HUES48 (cell line): ENCODE measurements around the gene PREX1.

Experiments
- H3K27ac ChIP-seq: one replicate; pipeline ENCODE4 v1.7.0; 2013; ENCODE audit warnings: low read depth, low read length, inconsistent platforms
- H3K27me3 ChIP-seq: 2 replicates; pipeline ENCODE4 v1.6.1; 2013; ENCODE audit warnings: mild to moderate bottlenecking, low read length; ENCODE audit not compliant: control insufficient read depth, insufficient read depth
- H3K36me3 ChIP-seq: 2 replicates; pipeline ENCODE4 v1.6.1; 2013; ENCODE audit warnings: low read length; ENCODE audit not compliant: control insufficient read depth, insufficient read depth
- H3K4me1 ChIP-seq: 2 replicates; pipeline ENCODE4 v1.6.1; 2013; ENCODE audit warnings: mild to moderate bottlenecking, low read length; ENCODE audit not compliant: control insufficient read depth, insufficient read depth
- H3K4me3 ChIP-seq: 2 replicates; pipeline ENCODE4 v1.5.1; 2013; ENCODE audit warnings: mild to moderate bottlenecking, low read depth, low read length
- H3K9ac ChIP-seq: 2 replicates; pipeline ENCODE4 v1.6.1; 2013; ENCODE audit warnings: mild to moderate bottlenecking, low read depth, low read length, moderate library complexity
- H3K9me3 ChIP-seq: 2 replicates; pipeline ENCODE4 v1.6.1; 2013; ENCODE audit warnings: low read length; ENCODE audit not compliant: control insufficient read depth, insufficient read depth

Gene PREX1

DNA sequence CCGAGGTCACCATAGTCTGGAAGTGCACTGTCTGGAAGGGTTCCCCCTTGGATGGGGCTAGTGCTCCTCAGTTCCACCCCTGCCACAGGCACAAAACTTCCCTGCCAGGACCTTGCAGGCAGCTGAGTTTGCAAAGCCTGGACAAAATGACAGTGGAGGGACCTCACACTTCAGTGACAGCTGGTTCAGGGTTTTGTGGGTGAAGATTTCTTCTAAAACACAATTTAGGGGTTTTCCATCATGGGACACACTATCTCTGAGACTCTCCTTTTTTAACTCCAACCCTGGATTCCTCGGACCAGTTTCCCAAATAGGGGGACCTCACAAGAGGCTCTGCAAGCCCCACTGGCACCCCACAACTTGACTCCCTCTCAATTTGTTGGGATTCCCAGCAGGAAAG, 33.6 kb upstream of the PREX1 start:
- H3K27me3 ChIP-seq: no peaks in the 10 kb centered on the region
- no peaks in the 10 kb centered on the region for H3K4me1 ChIP-seq
- H3K36me3 ChIP-seq: no peaks in the 10 kb centered on the region
- no peak overlapping the region for H3K27ac ChIP-seq
- H3K9me3 ChIP-seq: no peaks in the 10 kb centered on the region
- H3K4me3 ChIP-seq: no peak overlapping the region
- H3K9ac ChIP-seq: no peak overlapping the region

- Histone ChIP-seq H3K4me3 (no peak overlapping the region), H3K9ac (no peak overlapping the region), H3K27me3 (no peaks in the 10 kb centered on the region), H3K9me3 (no peaks in the 10 kb centered on the region), H3K36me3 (no peaks in the 10 kb centered on the region), H3K4me1 (no peaks in the 10 kb centered on the region), H3K27ac (no peak overlapping the region)
Measured at GRCh38 chr20:48858075-48858790, 30.4 kb upstream of the PREX1 start.

GRCh38 chr20:48856130-48856529, 28.3 kb upstream of the PREX1 start:
- Histone ChIP-seq H3K36me3 (no peaks in the 10 kb centered on the region), H3K9me3 (no peaks in the 10 kb centered on the region), H3K27me3 (no peaks in the 10 kb centered on the region), H3K9ac (no peak overlapping the region), H3K4me1 (no peaks in the 10 kb centered on the region), H3K4me3 (no peak overlapping the region), H3K27ac (no peak overlapping the region)

DNA sequence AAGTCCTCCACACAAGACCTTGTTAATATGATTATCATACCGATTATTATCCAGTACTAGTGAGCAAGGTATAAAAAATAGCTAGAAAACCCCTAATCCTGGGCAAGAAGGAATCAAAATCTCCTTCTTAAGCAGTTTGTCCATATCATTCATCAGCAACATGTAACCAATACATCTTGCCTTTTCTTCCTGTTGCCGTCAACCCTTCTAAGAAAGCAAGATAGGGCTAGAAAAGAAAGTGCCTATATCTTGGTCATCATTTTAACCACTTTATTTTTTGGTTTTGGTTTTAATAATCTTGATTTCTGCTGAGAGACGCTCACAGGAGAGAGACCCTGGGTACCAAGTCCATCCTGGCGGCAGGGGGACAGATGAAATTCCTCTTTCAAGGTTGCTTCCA, 27.2 kb upstream of the PREX1 start:
- Histone ChIP-seq H3K27me3 (no peaks in the 10 kb centered on the region), H3K27ac (no peak overlapping the region), H3K4me1 (no peaks in the 10 kb centered on the region), H3K36me3 (no peaks in the 10 kb centered on the region), H3K4me3 (no peak overlapping the region), H3K9me3 (no peaks in the 10 kb centered on the region), H3K9ac (no peak overlapping the region)

DNA sequence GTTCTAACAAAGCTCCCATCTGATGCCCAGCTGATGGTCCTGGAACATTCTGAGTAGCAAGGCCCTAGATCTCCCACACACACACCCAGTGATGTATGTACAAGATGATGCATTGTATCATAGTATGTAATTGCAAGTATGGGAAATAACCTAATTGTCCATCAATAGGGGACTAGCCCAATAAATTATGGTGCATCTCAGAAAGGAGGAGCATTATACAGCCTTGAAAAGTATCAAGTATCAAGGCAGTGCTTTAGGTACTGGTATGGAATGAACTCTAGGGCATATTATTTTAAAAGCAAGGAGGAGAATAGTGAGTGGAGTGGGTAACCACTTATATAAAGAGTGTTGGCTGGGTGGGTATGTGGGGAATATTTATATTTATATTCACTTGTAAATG, 24.8 kb upstream of the PREX1 start:
- no peak overlapping the region for H3K27ac ChIP-seq
- no peaks in the 10 kb centered on the region for H3K36me3 ChIP-seq
- H3K4me1 ChIP-seq: no peaks in the 10 kb centered on the region
- no peak overlapping the region for H3K9ac ChIP-seq
- H3K27me3 ChIP-seq: no peaks in the 10 kb centered on the region
- no peaks in the 10 kb centered on the region for H3K9me3 ChIP-seq
- H3K4me3 ChIP-seq: no peak overlapping the region

GRCh38 chr20:48851579-48851978, 23.8 kb upstream of the PREX1 start:
- no peaks in the 10 kb centered on the region for H3K27me3 ChIP-seq
- no peak overlapping the region for H3K9ac ChIP-seq
- H3K27ac ChIP-seq: no peak overlapping the region
- H3K4me3 ChIP-seq: no peak overlapping the region
- no peaks in the 10 kb centered on the region for H3K36me3 ChIP-seq
- H3K9me3 ChIP-seq: no peaks in the 10 kb centered on the region
- peaks cover 5% of the 10 kb centered on the region for H3K4me1 ChIP-seq

DNA sequence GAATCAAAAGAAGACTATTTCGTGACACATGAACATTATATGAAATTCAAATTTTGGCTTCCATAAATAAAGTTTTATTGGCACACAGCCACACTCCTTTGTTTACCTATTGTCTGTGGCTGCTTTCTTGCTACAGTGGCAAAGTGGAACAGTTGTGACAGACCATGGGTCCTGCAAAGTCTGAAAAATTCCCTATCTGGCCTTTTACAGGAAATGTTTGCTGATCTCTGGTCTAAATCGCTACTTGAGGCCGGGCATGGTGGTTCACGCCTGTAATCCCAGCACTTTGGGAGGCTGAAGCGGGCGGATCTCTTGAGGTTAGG, 23.1 kb upstream of the PREX1 start:
- no peaks in the 10 kb centered on the region for H3K9me3 ChIP-seq
- no peak overlapping the region for H3K9ac ChIP-seq
- no peak overlapping the region for H3K27ac ChIP-seq
- no peak overlapping the region for H3K4me3 ChIP-seq
- no peaks in the 10 kb centered on the region for H3K27me3 ChIP-seq
- H3K4me1 ChIP-seq: peaks cover 6% of the 10 kb centered on the region
- no peaks in the 10 kb centered on the region for H3K36me3 ChIP-seq

DNA sequence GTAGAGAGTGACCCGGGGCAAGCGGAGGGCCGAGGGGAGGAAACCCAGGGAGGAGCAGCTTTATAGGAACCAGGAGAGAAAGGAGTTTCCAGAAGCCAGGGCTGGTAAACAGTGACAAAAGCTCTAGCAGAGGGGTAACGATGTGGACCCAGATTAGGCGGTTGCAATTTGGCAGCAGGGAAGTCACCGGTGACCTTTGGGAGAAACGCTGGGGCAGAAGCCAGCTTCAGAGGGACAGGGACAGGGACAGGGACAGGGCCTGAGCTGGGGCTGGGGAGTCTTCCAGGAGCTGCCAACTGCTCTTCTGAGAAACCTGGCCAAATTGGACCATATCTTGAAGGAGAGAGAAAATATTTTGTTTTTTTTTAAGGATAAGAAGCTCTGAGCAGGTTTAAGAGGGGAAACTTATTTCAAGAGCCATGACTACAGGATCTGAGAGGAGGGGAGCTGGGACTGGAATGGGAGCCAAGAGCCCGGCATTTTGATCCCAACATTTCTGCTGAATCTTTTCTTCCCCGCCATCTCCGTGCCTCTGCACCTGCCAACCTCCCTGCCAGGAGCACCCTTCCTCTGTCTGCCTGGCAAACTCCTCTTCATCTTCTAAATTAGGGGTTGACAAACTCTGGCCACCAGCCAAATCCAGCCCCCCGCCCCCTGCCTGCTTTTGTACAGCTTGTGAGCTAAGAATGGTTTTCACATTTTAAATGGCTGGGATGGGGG, 22.6 kb upstream of the PREX1 start:
- Histone ChIP-seq H3K27ac (no peak overlapping the region), H3K9ac (no peak overlapping the region), H3K4me1 (peaks cover 6% of the 10 kb centered on the region), H3K9me3 (no peaks in the 10 kb centered on the region), H3K36me3 (no peaks in the 10 kb centered on the region), H3K27me3 (no peaks in the 10 kb centered on the region), H3K4me3 (no peak overlapping the region)

DNA sequence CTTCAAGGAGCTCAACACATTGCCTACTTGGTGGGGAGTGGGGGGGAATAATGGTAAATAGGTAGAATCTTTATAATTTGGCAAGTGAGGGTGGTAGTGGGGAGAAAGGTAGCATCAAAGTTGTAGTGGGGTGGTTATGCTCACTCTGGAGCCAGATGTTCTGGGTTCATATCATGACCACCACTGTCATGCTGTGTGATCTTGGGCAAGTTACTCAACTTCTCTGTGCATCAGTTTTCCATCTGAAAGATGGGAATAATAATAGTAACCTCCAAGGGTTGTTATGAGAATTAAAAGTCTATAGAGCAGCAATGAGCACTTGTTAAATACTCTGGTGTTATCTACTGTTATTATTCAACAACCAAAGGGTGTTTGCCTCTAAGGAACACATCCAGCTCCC, 22.0 kb upstream of the PREX1 start:
- H3K27me3 ChIP-seq: no peaks in the 10 kb centered on the region
- H3K9ac ChIP-seq: no peak overlapping the region
- H3K27ac ChIP-seq: no peak overlapping the region
- peaks cover 6% of the 10 kb centered on the region for H3K4me1 ChIP-seq
- no peaks in the 10 kb centered on the region for H3K9me3 ChIP-seq
- H3K4me3 ChIP-seq: no peak overlapping the region
- no peaks in the 10 kb centered on the region for H3K36me3 ChIP-seq

- Histone ChIP-seq H3K36me3 (no peaks in the 10 kb centered on the region), H3K4me3 (no peak overlapping the region), H3K9me3 (no peaks in the 10 kb centered on the region), H3K4me1 (peaks cover 6% of the 10 kb centered on the region), H3K27me3 (no peaks in the 10 kb centered on the region), H3K9ac (no peak overlapping the region), H3K27ac (no peak overlapping the region)
Measured at GRCh38 chr20:48849299-48849698, 21.5 kb upstream of the PREX1 start.

GRCh38 chr20:48847498-48848205, 19.9 kb upstream of the PREX1 start:
- no peak overlapping the region for H3K4me3 ChIP-seq
- peaks cover 6% of the 10 kb centered on the region for H3K4me1 ChIP-seq
- H3K27ac ChIP-seq: no peak overlapping the region
- no peaks in the 10 kb centered on the region for H3K36me3 ChIP-seq
- H3K27me3 ChIP-seq: no peaks in the 10 kb centered on the region
- H3K9me3 ChIP-seq: no peaks in the 10 kb centered on the region
- H3K9ac ChIP-seq: no peak overlapping the region
